ENCODE measurements around the gene MFSD11.
"Not testable (repeated sequence)": the region's sequence is repeated elsewhere in the genome, so short reads cannot be mapped to it uniquely, and the experiment has no call there.

MFSD11 gene

GRCh38 chr17:76709077-76709950 lies 28.6 kb upstream of the MFSD11 start:
- no peak for TF ChIP-seq CTCF (IDR thresholded peaks at IDR 0.05; ENCODE audit: low read depth, low read length)
- peak overlapping the region; percentile 58 for H3K4me3 ChIP-seq (ENCODE audit: low read depth, low read length)
- in situ Hi-C loops (cut with HindIII; ENCODE audit: low sequenced_read_pairs): no loop called here

DNA sequence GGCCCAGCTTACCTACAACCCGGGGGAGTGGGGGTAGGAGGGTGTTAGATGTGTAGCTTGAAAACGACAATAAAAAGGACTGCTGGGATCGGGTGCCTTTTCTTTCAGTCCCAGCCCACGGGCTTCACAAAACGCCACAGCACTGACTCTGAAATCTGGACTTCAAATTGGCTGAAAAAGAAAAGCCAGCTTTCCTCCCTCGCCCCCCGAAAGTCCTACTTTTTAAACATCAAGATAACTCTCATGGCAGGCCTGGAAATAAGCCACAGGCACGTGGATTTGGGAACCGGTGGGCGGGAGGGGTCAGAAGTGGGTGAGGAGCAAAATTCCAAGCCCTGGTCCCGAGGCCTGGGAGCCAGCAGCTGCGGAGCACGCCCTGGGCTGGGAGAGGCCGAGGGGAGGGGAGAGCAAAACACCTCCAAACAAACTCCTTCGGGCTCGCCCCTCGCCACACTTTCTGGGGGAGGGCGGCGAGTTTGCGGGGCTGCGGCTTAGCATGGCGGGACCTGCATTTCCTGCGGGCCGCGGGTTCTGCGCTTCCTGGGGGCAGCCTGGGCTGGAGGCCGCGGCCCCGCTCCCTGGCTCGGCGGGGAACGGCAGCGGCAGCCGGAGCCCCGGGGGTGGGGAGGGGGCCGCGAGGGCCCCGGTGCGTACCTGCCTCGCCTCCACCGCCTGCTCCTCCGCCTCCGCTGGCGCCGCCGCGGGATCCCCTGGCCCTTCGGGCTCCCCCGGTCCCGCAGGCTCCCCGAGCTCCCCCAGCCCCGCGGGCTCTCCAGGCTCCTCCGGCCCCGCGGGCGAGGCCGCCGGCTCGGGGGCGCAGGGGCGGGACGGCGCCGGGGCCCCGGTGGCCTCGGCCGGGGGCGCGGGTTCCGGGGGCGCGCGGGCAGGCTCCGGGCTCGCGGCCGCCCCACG lies 27.7 kb upstream of the MFSD11 start:
- peak overlapping the region; percentile 58 for H3K4me3 ChIP-seq (ENCODE audit: low read depth, low read length)

More at GRCh38 chr17:76709077-76709950, 28.6 kb upstream of the MFSD11 start:
- peak; percentile 99 for DNase-seq (ENCODE audit: low read depth, low spot score)

DNA sequence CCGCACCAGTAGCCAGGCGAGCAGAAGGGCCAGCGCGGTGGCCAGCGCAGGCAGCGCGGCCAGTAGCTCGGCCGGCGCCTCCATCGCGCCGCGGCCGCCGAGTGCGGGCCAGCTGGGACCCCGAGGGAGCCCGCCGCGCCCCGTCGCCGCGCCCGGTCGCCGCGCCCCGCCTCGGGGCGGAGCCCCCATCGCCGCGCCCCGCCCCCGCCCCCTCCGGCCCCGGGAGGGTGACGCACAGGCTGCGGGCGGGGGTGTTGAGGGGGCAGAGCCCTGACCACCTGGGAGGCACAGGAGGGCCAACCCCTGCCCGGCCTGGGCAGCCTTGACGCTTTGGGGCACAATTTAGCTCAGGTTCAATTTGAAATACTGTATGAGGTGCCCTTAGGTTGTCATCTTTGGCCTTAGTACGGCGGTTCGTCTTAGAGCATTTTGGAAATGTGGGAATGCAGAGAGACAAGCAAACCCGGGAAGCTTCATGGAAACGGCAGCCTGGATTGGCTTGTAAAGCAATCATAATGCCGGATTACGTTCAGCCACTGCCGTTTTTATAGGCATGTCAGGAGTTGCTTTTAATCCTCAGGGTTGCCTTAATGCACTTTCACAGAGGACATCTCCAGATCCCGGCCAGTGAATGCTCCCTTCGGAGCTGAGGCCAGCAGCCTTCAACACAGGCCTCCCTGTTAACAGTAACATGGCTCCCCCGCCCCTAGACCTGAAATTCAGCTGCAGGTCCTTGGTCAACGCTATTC lies 26.9 kb upstream of the MFSD11 start, which contains the start of gene MXRA7:
Gene MXRA7, minus strand, starts transcription at position 103 of the 749 bp plus-strand sequence. Its CDS starts 19 bp downstream, at position 84.
- in situ Hi-C loops (cut with HindIII; ENCODE audit: low sequenced_read_pairs): no loop called here
- peak within 1 kb of the TSS; percentile 58 for H3K4me3 ChIP-seq (ENCODE audit: low read depth, low read length)
- no peak for TF ChIP-seq CTCF (IDR thresholded peaks at IDR 0.05; ENCODE audit: low read depth, low read length)
- peak; percentile 62 for DNase-seq (ENCODE audit: low read depth, low spot score)

More for the DNA sequence above, 27.7 kb upstream of the MFSD11 start:
- in situ Hi-C loops (cut with HindIII; ENCODE audit: low sequenced_read_pairs): not testable (repeated sequence)
- DNase-seq (ENCODE audit: low read depth, low spot score): peak; percentile 43

- H3K4me3 ChIP-seq (ENCODE audit: low read depth, low read length); in situ Hi-C loops (cut with HindIII; ENCODE audit: low sequenced_read_pairs); DNase-seq (ENCODE audit: low read depth, low spot score): not testable (repeated sequence)
These were observed 25.6 kb upstream of the MFSD11 start for GRCh38 chr17:76712321-76712720.

GRCh38 chr17:76713765-76714164 lies 24.2 kb upstream of the MFSD11 start:
- no peak for DNase-seq (ENCODE audit: low read depth, low spot score)
- no peak overlapping the region for H3K4me3 ChIP-seq (ENCODE audit: low read depth, low read length)
- in situ Hi-C loops (cut with HindIII; ENCODE audit: low sequenced_read_pairs): no loop called here
- no peak for TF ChIP-seq CTCF (IDR thresholded peaks at IDR 0.05; ENCODE audit: low read depth, low read length)

DNA sequence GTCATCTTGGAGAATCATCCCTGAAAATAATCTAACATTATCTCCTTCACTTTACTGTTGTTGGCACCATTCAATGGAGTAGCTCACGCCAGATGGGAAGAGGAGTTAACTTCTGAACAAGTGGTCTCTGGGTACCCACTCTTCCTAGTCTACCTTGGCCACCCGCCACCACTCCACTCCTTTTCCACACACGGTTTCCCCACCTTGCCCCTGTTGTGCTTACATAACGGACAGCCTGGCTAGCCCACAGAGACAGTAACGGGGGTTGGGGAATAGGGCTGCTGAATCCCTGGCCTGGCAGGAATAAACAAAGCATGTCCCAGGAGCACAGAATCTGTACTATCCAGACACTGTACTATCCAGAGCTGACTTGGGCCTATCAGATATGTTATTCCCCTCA lies 23.6 kb upstream of the MFSD11 start:
- TF ChIP-seq CTCF (IDR thresholded peaks at IDR 0.05; ENCODE audit: low read depth, low read length): no peak
- H3K4me3 ChIP-seq (ENCODE audit: low read depth, low read length): no peak overlapping the region
- DNase-seq (ENCODE audit: low read depth, low spot score): no peak
- in situ Hi-C loops (cut with HindIII; ENCODE audit: low sequenced_read_pairs): no loop called here

Measured in astrocyte of the spinal cord (primary cell).